Uterus (tissue), 2 donors: Measurements from ENCODE around the gene C16orf74.

ENCODE experiments used
- POLR2A ChIP-seq, 2 donors: fragments of 450-650 bp; IDR thresholded peaks; one replicate each; pipeline ENCODE4 v1.6.1; 2016; ENCODE audit warnings: antibody characterized with exemption in 2 of 2, mild to moderate bottlenecking in 1 of 2, moderate library complexity in 1 of 2
- TF ChIP-seq, protein P1 (sequence below), 4 experiments: fragments of 200-600 bp in 2 of 4; fragments of 450-650 bp in 2 of 4; sonication (generic) in 2 of 4; IDR thresholded peaks; one replicate each; pipeline ENCODE4 v1.5.1; 2016 to 2019; ENCODE audit warnings: antibody characterized with exemption in 4 of 4, mild to moderate bottlenecking in 2 of 4, moderate library complexity in 1 of 4

GRCh38 chr16:85765211-85765610 lies 14.3 kb upstream of the C16orf74 start:
- no peak for TF ChIP-seq POLR2A (IDR thresholded peaks at IDR 0.05)
- TF ChIP-seq, protein P1, sequence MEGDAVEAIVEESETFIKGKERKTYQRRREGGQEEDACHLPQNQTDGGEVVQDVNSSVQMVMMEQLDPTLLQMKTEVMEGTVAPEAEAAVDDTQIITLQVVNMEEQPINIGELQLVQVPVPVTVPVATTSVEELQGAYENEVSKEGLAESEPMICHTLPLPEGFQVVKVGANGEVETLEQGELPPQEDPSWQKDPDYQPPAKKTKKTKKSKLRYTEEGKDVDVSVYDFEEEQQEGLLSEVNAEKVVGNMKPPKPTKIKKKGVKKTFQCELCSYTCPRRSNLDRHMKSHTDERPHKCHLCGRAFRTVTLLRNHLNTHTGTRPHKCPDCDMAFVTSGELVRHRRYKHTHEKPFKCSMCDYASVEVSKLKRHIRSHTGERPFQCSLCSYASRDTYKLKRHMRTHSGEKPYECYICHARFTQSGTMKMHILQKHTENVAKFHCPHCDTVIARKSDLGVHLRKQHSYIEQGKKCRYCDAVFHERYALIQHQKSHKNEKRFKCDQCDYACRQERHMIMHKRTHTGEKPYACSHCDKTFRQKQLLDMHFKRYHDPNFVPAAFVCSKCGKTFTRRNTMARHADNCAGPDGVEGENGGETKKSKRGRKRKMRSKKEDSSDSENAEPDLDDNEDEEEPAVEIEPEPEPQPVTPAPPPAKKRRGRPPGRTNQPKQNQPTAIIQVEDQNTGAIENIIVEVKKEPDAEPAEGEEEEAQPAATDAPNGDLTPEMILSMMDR (IDR thresholded peaks at IDR 0.05): no peak
